C4-2B (cell line): Measurements from ENCODE around the gene LRRC18.

Experiments
- CTCF ChIP-seq: fragments of 450-650 bp; conservative IDR thresholded peaks from 2 replicates; pipeline ENCODE4 v1.5.1; 2017; ENCODE audit warnings: mild to moderate bottlenecking
- ZFX ChIP-seq: fragments of 450-650 bp; IDR thresholded peaks from 2 replicates; pipeline ENCODE4 v1.6.1; 2017

DNA sequence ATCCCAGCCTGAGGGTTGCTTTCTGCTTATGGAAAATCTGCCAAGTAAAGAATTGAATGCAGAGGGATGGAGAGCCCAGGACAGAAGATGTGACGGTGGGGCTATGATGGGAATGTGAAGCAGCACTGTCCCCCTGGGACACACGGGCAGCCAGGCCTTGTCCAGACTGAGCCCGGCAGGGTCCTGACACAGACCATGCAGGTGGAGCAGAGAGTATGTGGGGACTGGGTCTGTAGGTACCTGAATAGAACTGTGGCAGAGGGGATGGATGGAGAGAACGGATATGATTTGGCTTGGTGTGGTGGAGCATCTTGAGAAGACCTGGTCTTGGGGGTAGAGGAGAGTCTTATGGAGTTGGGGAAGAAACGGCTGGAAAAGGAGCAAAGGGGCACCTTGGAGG, 732 bp upstream of the LRRC18 start:
- TF ChIP-seq CTCF (no peak), ZFX (no peak)
